ENCODE measurements around the gene TRAPPC12.

TRAPPC12 gene

DNA sequence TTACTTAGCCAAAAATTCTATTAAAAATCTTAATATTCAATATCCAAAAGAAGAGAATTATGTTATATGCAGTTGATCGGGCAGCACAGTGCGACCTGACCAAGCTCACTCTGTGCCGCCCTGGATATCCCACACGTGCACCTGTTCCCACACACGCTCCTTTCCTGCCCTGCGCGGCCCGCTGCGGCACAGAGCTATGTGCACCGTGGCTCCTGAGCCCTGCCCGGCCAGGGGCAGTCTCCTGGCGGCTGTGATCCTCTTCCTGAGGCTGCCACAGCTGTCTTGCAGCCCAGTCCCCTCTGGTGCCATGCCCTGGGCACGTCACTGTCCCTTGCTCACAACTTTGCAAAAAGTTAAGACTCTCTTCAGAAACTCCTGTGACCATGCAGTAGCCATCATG lies 29.3 kb downstream of the TRAPPC12 start:
- DNase-seq (ENCODE audit: low spot score) = no peak

GRCh38 chr2:3409627-3410170 lies 30.2 kb downstream of the TRAPPC12 start:
- DNase-seq (ENCODE audit: low spot score) = no peak

- no peak for DNase-seq (ENCODE audit: low spot score)
These were observed 31.6 kb downstream of the TRAPPC12 start for GRCh38 chr2:3411103-3411502.

DNA sequence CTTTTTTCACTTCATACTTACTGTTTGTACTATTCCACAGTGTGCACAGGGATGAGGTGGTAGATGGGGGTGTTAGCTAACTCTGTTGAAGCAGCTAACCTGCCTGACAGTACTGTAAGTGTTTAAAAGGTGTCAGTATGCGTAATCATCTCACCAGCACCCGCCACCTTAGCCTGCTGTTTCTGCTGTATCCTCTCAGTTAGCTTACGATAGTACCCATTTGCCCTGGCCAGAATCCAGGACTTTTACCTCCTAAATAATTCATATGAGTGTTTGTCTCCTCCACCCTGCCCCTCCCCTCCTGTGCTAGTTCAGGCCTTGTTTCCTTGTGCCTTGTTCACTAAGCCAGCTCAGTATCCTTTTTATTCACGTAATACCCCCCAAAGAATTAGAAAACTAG lies 34.2 kb downstream of the TRAPPC12 start:
- no peak for DNase-seq (ENCODE audit: low spot score)

- no peak for DNase-seq (ENCODE audit: low spot score)
These were observed 34.8 kb downstream of the TRAPPC12 start for GRCh38 chr2:3414133-3414860.

- DNase-seq (ENCODE audit: low spot score) = no peak
These were observed 39.4 kb downstream of the TRAPPC12 start for GRCh38 chr2:3418766-3419404.

DNA sequence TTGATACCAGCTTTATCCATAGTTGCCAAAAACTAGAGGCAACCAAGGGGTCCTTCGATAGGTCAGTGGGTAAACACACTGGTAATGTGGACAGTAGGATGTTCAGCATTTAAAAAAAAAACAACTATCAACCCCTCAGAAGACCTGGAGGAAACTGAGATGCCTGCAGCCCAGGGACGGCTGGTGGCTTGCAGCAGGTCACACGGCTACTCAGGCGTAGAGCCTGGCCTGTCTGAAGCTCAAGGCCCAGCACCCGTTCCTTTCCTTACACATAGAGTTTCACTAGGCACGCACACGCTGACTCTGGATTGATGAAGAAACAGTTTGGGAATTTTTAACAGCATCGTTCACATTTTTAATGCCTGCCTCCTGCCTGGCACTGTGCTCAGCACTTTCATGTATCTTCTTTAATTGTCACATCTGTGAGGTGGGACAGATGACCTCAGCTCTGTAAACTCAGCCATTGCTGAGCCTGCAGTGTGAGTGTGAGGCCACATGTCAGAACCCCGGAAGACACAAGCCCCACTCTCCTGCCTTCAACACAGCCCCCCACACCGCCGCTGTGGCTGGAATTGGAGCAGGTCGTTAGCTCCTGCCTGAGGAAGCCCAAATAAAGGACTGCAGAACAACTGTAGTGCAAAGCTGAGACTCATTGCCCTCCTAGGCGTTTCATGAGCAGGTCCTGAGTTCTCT lies 40.7 kb downstream of the TRAPPC12 start:
- DNase-seq (ENCODE audit: low spot score) = no peak

- DNase-seq (ENCODE audit: low spot score) = no peak
These were observed 41.4 kb downstream of the TRAPPC12 start for GRCh38 chr2:3420769-3421397.

DNA sequence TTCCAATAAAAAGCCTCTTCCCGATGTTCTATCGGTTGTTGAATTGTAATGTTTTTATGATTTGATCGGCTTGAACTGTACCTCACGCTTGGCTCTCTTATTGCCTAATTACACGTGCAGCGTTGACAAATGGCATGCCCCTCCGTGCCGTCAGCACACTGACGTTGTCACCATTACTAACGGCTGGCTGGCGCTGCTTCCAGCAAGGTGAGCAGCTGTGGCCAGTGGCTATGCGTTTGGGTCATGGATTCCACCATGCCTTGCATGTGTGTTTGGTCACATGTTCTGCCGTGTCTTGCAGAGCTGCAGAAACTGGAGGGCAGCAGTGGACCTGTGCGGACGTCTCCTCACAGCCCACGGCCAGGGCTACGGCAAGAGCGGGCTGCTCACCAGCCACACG lies 42.1 kb downstream of the TRAPPC12 start:
- no peak for DNase-seq (ENCODE audit: low spot score)

DNA sequence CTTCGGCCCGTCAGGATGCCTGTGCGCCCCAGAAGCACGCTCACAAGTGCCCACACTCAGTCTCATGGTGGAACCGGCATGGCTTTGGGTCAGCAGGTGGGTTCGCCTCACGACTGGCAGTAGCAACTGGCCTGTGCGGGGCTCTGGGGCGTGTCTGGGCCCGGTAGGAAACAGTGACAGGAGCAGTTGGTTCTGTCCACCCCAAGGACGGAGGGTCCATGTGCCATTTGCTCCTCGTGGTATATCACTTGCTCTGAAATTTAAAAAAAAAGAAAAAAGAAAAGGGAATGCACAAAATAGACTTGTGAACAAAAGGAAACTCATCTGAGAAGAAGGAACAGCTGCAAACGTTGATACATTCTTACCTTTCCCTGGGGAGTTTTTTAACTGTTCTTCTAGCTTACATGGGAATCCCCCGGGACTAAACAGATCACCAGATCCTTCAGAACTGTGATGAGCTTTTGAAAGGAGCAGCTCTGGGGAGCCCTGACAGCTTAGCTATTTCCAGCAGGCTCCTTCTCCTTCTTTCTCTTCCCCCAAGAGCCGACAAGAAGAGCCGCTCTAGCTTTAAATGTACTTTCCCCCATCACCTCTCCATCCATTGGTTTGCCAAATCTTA lies 42.8 kb downstream of the TRAPPC12 start:
- no peak for DNase-seq (ENCODE audit: low spot score)

- peak; percentile 76 for DNase-seq (ENCODE audit: low spot score)
These were observed 44.1 kb downstream of the TRAPPC12 start for GRCh38 chr2:3423492-3424170.

- DNase-seq (ENCODE audit: low spot score) = no peak
These were observed 44.8 kb downstream of the TRAPPC12 start for GRCh38 chr2:3424171-3424795.

DNA sequence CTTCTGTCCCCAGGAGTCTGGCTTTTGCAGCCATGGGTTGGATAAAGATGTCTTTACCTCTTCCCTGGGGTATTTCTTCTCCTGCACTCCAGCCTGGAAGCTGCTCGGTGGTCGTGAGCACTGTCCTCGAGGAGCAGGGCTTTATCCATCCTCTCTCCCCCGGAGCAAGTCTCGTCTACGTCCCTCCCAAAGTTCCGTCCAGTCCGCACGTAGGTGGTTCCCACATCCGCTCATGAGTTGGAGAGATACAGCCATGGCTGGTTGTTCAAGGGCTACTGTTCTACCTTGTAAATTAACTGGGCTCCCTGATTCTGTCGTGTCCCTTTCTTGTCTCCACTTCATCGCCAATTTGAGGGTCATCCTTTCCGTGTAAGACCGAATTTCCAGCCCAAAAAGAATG lies 47.1 kb downstream of the TRAPPC12 start:
- DNase-seq (ENCODE audit: low spot score) = no peak

DNA sequence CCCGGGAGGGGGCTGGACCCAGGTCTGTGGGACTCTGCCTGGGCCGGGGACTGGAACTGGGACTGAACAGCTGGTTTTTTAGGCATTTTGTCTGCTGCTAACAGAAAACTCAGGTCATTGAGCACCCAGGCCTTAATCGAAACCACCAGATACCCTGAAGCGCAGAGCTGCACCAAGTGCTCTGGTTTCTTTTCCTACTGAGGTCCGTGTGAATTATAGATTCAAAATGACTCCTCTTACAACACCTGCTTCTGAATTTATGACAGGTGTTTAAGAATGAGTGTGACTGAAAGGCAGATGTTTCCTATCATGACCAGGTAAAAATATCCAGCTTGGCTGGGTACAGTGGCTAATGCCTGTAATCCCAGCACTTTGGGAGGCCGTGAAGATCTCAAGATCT lies 47.8 kb downstream of the TRAPPC12 start:
- DNase-seq (ENCODE audit: low spot score) = no peak

GRCh38 chr2:3428577-3428976 lies 49.1 kb downstream of the TRAPPC12 start:
- no peak for DNase-seq (ENCODE audit: low spot score)

DNA sequence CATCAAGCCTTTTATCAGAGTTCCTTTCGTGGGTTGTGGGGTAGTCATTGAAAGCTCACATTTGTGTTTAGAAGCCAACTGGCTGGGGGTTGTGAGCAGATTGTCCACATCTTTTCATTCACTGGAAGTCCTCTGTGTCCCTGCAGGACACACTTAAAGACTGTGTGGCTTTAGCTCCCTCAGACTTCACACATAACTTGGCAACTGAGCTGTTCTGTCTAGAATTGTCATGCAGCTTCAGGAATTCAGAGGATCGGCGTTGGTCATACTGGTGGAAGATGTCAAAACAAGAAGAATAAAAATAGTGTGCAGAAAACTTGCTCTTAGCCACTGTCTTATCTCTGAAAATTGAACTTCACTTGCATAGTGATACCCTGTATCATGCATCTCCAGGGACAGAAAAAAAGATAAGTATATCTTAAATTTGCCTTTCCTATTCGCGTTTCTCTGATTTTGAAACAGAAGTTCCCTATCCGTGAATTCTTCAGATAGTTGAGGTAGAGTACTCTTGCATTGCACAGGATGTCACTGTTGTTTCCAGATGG lies 49.6 kb downstream of the TRAPPC12 start:
- DNase-seq (ENCODE audit: low spot score) = no peak

- no peak for DNase-seq (ENCODE audit: low spot score)
These were observed 50.7 kb downstream of the TRAPPC12 start for GRCh38 chr2:3430172-3430571.

- no peak for DNase-seq (ENCODE audit: low spot score)
These were observed 51.4 kb downstream of the TRAPPC12 start for GRCh38 chr2:3430740-3431490.

DNA sequence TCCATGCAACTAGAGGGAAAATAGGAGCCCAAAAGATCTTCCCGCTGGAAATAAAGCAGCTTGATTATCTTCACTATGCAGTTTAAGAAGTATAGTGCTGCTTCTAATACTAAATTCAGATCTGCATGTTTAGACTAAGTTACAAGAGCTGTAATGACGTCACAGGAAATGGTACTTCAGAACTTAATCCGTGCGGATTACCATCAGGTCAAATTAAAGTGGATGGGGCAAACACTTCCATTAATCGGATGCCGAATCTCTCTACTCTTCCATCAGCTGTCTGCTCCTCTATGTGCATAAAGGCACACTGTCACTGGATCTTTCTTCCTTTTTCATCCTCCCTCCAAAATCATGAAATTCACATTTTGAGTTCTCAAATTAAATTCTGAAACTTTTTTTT lies 52.6 kb downstream of the TRAPPC12 start:
- DNase-seq (ENCODE audit: low spot score) = no peak
